ENCODE data around the gene CKAP5. TPM values are rescaled to one million over a fixed set of nuclear protein-coding genes. Genes with fewer than 3 reads are reported as not detected.
"Not testable (repeated sequence)": the region's sequence is repeated elsewhere in the genome, so short reads cannot be mapped to it uniquely, and the experiment has no call there.

CKAP5 gene
- total RNA-seq, 3 donors from 2014 or later (not counting 1 experiment from before 2014, with no cell fraction given): 39.1 to 63.7 (median 46.3) TPM

DNA sequence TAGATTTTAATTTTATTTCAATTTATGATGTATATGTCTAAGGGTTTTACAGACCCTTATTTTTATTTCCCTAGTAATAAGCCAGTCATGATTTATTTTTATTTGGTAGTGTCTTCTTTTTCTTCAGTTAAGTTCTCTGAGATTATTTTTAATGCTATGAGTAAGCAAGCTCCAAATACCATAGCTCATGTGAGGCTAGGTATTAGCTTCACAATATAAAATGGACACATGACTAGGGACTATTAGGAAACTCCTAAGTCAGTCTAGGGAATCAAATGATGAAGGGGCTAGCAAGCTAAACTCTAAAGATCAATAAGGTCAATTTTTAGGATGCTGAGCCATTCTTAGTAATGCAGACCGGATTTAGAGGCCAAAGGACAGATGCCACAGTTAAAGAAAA is 45.9 kb downstream of the CKAP5 start:
- Mint-ChIP-seq H3K9me3 (no peaks in the 10 kb centered on the region), H3K27ac (no peak overlapping the region), H3K36me3 (peaks cover 7% of the 10 kb centered on the region), H3K27me3 (ENCODE audit: low read depth in 2 of 2) (no peaks in the 10 kb centered on the region), H3K4me1 (peaks cover 0 to 6% of the 10 kb centered on the region in 2 donors), H3K4me3 (no peak overlapping the region)
- intact Hi-C loops (cut with micrococcal nuclease): no loop called here
- peaks cover 43% of the 10 kb centered on the region for H3K36me3 ChIP-seq (ENCODE audit: control insufficient read depth, insufficient read depth, low read length)
- TF ChIP-seq, protein P1, sequence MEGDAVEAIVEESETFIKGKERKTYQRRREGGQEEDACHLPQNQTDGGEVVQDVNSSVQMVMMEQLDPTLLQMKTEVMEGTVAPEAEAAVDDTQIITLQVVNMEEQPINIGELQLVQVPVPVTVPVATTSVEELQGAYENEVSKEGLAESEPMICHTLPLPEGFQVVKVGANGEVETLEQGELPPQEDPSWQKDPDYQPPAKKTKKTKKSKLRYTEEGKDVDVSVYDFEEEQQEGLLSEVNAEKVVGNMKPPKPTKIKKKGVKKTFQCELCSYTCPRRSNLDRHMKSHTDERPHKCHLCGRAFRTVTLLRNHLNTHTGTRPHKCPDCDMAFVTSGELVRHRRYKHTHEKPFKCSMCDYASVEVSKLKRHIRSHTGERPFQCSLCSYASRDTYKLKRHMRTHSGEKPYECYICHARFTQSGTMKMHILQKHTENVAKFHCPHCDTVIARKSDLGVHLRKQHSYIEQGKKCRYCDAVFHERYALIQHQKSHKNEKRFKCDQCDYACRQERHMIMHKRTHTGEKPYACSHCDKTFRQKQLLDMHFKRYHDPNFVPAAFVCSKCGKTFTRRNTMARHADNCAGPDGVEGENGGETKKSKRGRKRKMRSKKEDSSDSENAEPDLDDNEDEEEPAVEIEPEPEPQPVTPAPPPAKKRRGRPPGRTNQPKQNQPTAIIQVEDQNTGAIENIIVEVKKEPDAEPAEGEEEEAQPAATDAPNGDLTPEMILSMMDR (IDR thresholded peaks at IDR 0.05): no peak
- DNase-seq (no peak), ATAC-seq (no peak)
- no peak overlapping the region for H3K4me3 ChIP-seq (ENCODE audit: low read length)
- H3K27me3 ChIP-seq (ENCODE audit: control insufficient read depth, insufficient read depth, low read length): no peaks in the 10 kb centered on the region
- no peaks in the 10 kb centered on the region for H3K9me3 ChIP-seq (ENCODE audit: control insufficient read depth, insufficient read depth, low read length)
- no peak overlapping the region for H3K27ac ChIP-seq (ENCODE audit: low read length)
- WGBS (ENCODE audit: insufficient coverage): 100% methylated on average over 1 of the region's 1 CpG
- no peaks in the 10 kb centered on the region for H3K4me1 ChIP-seq (ENCODE audit: control insufficient read depth, insufficient read depth, low read length)

DNA sequence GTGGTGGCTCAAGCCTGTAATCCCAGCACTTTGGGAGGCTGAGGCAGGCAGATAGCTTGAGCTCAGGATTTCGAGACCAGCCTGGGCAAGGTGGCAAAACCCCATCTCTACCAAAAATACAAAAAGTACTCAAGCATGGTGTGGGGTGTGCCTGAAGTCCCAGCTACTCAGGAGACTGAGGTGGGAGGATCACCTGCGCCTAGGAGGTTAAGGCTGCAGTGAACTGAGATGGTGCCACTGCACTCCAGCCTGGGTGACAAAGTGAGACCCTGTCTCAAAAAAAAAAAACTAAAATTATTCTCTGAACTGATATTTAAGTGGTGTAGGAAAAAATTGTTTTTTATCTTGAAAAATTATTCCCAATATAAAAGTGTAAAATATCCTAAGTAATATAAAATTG is 46.4 kb downstream of the CKAP5 start:
- ATAC-seq; H3K4me3 Mint-ChIP-seq; H3K4me1 Mint-ChIP-seq; H3K27ac Mint-ChIP-seq; intact Hi-C loops (cut with micrococcal nuclease); H3K27ac ChIP-seq (ENCODE audit: low read length); H3K27me3 ChIP-seq (ENCODE audit: control insufficient read depth, insufficient read depth, low read length); DNase-seq; H3K9me3 ChIP-seq (ENCODE audit: control insufficient read depth, insufficient read depth, low read length); H3K4me3 ChIP-seq (ENCODE audit: low read length); H3K27me3 Mint-ChIP-seq (ENCODE audit: low read depth in 2 of 2); H3K9me3 Mint-ChIP-seq; H3K4me1 ChIP-seq (ENCODE audit: control insufficient read depth, insufficient read depth, low read length); H3K36me3 Mint-ChIP-seq: not testable (repeated sequence)
- peaks cover 46% of the 10 kb centered on the region for H3K36me3 ChIP-seq (ENCODE audit: control insufficient read depth, insufficient read depth, low read length)
- WGBS (ENCODE audit: insufficient coverage): 86% methylated on average over 2 of the region's 2 CpGs

DNA sequence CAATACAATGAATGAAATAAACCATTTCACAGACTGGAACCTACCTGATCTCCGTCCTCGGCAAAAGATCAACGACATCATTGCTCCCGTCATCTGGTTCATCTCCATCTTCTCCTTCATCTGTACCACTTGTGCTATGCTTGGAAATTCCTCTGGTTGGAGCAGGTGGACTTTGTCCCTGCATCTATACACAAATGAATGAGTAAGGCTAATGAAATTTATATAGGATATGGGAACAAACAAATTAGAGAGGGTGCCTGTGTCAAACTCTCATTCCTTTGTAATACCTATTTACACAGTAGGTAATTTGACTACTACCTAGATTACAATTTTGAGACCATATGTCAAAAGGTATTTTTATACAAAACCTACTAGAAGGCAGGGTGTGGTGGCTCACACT is 67.7 kb downstream of the CKAP5 start:
- TF ChIP-seq, protein P1 (IDR thresholded peaks at IDR 0.05): no peak
- Mint-ChIP-seq H3K36me3 (peaks cover 6% of the 10 kb centered on the region), H3K4me1 (no peaks in the 10 kb centered on the region), H3K4me3 (no peak overlapping the region), H3K27me3 (ENCODE audit: low read depth in 2 of 2) (no peaks in the 10 kb centered on the region), H3K9me3 (no peaks in the 10 kb centered on the region), H3K27ac (no peak overlapping the region)
- no peak for DNase-seq
- no peak for ATAC-seq
- no peaks in the 10 kb centered on the region for H3K4me1 ChIP-seq (ENCODE audit: control insufficient read depth, insufficient read depth, low read length)
- H3K27me3 ChIP-seq (ENCODE audit: control insufficient read depth, insufficient read depth, low read length): no peaks in the 10 kb centered on the region
- peaks cover 52% of the 10 kb centered on the region for H3K36me3 ChIP-seq (ENCODE audit: control insufficient read depth, insufficient read depth, low read length)
- no peaks in the 10 kb centered on the region for H3K9me3 ChIP-seq (ENCODE audit: control insufficient read depth, insufficient read depth, low read length)
- 98% methylated on average over 4 of the region's 4 CpGs for WGBS (ENCODE audit: insufficient coverage)
- no peak overlapping the region for H3K4me3 ChIP-seq (ENCODE audit: low read length)
- intact Hi-C loops (cut with micrococcal nuclease): no loop called here
- H3K27ac ChIP-seq (ENCODE audit: low read length): no peak overlapping the region

DNA sequence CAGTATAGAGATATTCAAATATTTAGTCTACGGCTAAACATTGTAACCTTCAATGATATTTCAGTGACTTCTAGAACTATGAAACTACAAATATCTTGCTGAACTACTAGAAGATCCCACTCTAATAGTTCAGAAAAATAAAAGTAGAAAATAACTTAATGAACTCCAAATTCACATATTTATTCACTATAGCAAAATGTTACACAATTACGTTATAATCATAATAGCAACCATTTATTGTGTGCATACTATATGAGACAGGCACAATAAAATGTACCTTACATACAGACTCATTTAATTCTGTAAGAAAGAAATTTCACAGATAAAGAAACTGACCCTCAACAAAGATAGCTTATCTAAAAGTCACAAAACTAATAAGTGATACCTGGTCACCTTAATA is 69.2 kb downstream of the CKAP5 start:
- H3K27ac ChIP-seq (ENCODE audit: low read length): no peak overlapping the region
- TF ChIP-seq, protein P1 (IDR thresholded peaks at IDR 0.05): no peak
- DNase-seq (no peak), ATAC-seq (no peak)
- no peak overlapping the region for H3K4me3 ChIP-seq (ENCODE audit: low read length)
- no peaks in the 10 kb centered on the region for H3K27me3 Mint-ChIP-seq (ENCODE audit: low read depth in 2 of 2)
- H3K4me1 Mint-ChIP-seq: no peaks in the 10 kb centered on the region
- peaks cover 6% of the 10 kb centered on the region for H3K36me3 Mint-ChIP-seq
- WGBS (ENCODE audit: insufficient coverage): no CpG with 5 or more reads among the region's 2 CpGs
- H3K9me3 ChIP-seq (ENCODE audit: control insufficient read depth, insufficient read depth, low read length): no peaks in the 10 kb centered on the region
- H3K4me1 ChIP-seq (ENCODE audit: control insufficient read depth, insufficient read depth, low read length): no peaks in the 10 kb centered on the region
- peaks cover 43% of the 10 kb centered on the region for H3K36me3 ChIP-seq (ENCODE audit: control insufficient read depth, insufficient read depth, low read length)
- H3K27ac Mint-ChIP-seq: no peak overlapping the region
- no peaks in the 10 kb centered on the region for H3K27me3 ChIP-seq (ENCODE audit: control insufficient read depth, insufficient read depth, low read length)
- no peak overlapping the region for H3K4me3 Mint-ChIP-seq
- intact Hi-C loops (cut with micrococcal nuclease): no loop called here
- no peaks in the 10 kb centered on the region for H3K9me3 Mint-ChIP-seq

Measured in natural killer cell (primary cell).